Stimulated activated CD4-positive, alpha-beta T cell treated with anti-CD3 and anti-CD28 coated beads, Interleukin-2, amount 100 ng/mL, for 48 hours (primary cell): ENCODE data around the gene RND3.

Experiments used
- DNase-seq, 2 donors: peaks; one replicate each; pipeline ENCODE4 v3.0.0-alpha.2; 2020

The RND3 gene

DNA sequence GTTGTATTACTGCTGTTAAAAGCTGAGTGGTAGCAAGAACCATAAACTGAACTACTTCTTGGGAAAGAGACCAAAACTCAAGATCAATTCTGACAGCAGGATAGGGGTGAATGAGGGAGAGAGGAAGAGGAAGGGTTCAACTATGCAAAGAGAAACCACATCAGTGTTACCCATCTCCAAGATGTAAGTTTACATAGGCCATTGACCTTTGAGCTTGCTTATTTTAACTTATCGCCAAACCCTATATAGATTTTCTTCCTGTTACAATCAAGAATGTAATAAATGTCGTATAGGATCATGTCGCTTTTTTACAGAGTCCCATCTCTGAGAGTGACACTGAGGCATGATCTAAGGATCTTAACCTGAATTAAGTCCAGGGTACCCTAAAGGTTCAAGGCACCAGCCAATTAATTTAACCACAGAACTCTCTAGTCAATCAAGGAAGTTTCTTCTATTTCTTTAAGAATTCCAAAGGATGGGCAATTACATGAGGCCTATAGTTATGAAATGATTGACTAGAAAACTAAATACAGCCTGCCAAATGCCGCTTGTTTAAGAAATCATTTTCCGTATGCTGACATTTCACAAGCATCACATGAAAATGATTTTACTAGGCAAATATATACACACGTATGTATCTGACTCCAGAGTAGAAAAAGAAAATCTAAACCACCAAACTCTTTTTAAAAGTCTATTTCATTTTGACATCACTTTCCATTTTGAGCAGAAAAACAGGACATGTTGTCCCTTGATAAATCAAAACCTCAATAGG is 11.8 kb downstream of the RND3 start:
- no peak for DNase-seq

DNA sequence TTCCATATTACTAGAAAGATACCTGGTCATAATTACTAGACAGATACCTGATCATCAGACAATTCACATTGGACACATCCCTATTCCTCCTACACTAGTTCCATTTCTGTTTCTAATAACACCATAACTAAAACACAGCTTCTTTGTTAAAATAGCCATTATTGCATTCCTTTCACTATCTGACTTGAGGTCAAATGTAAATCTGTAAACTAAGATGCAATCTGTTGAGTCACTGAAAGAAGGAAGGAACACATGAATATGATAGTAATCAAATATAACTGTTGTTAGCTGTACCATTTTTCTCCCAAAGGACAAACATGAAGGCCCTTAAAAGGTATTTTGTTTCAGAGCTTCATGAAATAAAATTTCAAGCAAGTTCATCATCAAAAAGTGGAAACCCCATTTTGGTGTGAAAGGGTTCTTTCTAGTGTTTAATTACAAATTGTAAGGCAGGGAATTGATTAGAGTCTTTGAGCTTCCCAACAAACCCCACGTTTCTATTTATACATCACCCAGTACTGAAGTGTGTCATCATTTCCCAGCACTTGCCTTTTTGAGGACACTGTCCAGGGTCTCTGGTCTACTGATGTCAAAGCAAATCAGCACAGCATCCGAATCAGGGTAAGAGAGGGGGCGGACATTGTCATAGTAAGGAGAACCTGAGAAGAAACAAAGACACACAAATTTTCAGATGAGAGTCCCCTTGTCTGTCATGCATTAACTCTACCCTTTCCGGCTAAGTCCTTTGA is 13.0 kb downstream of the RND3 start:
- no peak for DNase-seq

DNA sequence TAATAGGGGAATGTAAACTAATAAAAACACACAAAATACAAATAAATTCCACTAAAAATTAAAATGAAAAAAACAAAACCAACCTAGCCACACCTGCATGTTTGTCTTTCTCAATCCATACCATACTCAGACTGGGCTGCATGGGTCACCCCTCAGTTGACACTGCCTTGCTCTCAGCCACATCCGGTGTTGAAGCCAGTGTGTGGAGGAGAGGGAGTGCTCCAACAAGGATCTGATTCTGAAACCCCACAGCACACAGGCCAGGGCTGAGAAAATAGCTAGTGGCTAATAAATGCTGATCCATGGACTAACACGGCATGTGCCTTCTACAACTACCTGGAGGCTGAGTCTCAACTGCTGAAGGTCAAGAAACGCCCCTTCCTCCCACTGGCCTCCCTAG is 13.7 kb downstream of the RND3 start:
- DNase-seq = no peak

DNA sequence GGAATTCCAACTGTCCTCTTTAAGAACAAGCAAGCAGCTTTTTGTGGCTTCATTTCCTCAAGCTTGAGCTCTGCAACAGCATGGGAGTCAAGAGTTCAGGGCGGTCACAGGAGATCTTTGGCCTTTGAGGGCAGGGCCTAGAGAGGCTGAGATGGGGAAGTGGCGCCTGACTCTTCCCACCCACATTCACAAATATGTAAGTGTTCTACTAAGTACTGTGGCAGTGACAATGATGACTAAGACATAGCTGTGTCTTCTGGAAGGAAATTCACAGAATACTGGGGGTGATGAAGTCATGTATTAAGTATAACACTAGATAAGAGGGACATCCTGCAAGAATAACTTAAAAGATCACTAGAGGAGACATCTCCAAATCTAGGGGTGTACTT is 15.0 kb downstream of the RND3 start:
- DNase-seq = no peak

DNA sequence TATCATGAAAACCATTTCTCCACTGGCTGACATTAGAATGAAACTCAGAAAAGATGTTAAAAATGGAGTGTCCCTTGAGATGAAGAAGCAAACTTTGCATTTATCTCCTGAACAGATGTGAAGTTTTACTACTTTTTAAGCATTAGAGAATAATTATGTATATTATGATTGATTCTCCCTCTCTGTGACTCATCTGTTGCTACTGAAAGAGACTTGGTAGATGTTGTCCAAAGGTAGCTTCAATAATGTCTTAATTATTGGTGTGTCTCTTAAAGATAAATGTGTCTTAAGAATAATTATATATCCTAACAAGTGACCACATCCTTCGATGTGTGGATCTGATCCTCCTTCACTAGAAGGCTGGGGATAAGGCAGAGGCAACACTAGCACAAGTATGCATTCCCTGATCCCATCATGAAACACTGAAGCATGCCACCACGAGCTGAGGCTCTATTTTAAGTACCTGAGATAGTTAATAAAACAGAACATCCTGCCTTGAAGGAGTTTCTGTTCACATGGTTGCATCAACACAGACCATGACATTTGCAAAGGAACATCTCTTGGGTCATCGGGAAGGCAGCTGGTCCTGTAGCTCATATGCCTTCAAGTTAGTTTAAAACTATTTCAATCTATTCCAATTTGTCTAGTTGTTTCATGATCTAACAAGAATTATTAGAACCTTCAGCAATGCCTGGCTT is 15.5 kb downstream of the RND3 start:
- no peak for DNase-seq

DNA sequence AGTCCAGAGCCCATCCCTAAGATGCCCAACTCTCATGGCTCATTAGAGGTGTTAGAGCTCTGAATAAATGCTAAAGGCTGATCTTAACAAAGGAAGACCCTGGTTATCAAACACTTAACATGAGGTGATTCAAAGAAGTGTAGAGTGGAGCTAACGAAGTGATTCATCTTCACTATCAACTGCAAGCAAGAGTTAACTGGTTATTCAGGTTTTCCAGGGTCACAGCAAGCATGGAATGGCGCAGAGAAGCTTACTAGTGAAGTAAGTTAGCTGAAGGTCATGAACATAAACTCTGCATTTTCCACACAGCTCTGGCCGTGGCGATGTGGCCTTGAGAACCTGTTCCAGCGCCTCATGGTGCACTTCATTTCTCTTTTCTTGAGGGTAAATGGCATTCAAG is 17.0 kb downstream of the RND3 start:
- DNase-seq = no peak

DNA sequence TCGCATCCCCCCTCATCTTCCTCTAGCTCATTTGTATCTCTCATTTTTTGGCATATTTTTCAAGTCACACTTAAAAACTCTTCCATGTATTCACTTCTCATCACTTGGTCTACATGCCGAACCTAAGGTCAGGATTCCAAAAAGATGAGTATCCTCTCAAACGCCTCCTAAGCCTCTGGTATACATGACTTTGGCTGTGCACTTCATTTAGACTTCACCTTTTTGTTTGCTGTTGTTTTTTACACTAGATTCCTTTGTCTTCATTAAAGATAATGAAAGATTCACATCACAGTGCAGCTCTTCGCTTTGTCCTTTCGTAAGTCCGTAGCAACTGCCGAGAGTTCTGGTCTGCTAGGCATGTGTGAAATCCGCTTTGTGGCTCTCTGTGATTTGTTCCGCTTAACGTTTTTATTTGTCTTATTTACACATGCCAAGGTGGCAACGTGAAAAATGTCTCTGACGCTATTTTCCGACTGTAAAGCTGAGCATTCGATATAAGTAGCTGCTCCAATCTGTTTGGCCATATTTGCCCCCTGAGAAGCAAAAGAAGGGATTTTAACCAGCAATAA is 17.7 kb downstream of the RND3 start:
- no peak for DNase-seq

DNA sequence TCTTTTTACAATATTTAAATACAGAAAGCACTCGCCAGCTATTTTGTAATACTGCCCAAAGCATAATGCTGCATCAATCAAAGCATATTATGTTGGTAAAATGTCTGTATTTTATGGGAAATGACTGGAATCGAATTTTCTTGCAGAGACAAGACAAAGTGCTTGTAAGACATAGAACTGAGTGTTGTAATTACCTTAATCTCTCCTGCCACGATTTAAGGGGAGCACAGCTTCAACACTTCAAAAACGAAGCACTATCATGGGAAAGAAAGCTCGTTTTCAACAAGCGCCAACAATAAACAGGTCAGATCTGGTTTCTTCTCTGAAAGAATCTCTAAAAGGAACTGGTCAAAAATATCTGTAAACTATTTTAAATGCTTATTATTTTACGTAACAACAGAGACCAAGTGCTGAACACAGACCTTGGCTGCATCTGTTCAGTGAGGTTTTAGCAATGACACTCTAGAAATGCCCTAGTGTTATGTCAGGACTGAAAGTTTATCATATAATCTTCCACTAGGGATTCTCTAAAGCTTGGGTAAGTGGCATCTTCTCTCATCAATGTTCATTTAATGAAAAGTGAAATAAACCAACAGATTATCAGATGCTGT is 19.0 kb downstream of the RND3 start:
- no peak for DNase-seq

DNA sequence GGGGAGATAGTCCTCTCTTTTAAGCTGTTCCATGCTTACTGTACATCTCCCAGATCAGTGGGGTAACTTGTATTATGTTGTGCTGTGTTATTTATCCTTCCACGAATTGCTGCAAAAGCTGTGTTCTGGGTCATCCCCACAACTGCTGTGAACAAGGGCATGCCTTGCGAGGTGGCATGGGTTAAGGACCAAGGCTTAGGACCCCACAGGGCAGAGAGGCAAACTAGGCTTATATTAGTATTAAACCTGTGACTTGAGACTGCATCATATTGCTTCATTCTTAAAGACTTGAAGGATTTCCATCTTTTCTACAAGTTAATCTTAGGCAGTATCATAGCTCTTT is 19.9 kb downstream of the RND3 start:
- DNase-seq = no peak

DNA sequence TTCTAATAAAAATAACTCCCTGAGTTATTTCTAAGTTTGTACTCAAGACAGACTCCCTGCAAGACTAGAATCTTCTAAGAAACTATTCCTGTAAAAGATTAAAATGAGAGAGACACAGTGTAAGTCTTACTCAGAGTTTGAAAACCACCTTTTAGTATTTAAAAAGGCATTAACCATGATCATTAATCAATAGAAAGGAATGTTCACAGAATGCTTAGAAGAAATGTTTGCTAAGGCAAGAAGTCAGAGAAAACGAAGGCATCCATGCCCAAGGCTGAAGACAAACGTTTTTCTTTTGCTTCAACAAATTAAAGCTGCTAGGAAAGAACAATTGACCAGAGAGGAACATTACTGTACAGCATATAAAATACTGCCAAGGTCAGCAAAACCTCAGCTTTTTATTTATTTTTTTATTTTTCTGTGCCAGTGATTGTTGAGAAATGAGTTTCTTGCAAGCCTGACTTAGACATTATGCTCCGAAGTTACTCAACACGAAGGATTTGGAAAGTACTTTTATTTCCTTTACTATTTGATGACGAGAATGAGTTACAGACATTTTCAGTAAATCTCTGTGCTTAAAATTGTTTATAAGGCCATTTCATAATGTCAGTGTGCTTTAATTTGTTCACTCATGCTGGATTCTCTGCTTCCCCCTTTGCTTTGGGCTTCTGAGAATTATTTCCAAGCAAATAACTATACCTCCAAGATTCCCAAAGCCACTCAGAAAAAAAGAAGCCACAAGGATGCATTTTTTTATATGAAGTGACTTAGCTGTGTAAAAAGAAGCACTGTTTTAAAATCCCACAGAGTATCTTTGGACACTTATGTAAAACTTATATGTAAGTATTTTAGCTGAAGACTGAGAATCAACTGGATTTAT is 20.5 kb downstream of the RND3 start:
- no peak for DNase-seq

DNA sequence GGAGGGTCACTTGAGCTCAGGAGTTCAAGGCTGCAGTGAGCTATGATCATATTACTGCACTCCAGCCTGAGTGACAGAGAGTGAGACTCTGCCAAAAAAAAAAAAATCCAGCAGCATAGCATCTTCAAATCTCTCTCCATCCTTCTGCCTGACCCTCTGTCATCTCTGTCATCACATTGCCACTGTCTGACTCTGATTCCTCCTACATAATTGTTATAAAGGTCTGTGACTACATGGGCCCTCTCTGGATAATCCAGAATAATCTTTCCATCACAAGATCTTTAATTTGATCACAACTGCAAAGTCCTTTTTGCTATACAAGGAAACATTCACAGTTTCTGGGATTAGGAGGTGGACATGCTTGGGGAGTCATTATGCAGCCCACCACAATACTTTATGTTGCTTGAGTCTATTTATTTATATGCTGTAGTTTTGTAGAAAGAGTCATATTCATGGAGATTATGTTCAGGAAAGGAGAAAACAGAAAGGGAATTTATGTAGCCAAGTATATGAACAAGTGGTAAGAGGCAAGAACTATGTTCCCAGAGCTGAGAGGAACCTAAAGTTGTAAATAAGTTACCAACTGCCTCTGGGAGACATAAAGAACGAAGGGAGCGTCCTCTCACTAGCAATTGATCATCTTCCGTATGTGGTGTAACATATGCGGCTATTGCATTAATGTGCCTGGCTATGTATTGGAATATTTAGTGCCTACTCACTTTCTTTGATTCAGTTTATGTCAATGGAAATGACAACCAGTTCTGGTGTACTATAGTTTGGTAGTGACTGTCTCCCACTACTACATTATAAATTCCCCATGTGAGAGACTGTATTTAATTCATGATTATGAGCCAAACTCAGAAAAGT is 21.5 kb downstream of the RND3 start:
- no peak for DNase-seq

DNA sequence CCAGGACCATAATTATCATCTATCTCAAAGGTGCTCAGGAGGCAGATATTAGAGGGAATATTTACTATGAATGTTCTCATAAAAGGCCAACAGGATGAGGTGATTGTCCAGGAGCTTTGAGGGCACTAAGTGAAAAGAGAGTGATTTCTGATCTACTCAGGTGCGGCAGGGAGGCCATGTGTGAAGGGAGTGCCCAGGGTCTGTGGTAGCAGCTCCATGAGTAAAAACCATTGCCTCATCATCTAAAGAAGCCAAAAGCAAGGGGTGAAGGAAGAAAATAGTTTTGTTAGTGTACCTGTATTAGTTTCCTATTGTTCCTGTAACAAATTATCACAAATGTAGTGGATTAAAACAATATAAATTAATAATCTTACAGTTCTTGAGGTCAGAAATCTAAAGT is 22.5 kb downstream of the RND3 start:
- DNase-seq = no peak

DNA sequence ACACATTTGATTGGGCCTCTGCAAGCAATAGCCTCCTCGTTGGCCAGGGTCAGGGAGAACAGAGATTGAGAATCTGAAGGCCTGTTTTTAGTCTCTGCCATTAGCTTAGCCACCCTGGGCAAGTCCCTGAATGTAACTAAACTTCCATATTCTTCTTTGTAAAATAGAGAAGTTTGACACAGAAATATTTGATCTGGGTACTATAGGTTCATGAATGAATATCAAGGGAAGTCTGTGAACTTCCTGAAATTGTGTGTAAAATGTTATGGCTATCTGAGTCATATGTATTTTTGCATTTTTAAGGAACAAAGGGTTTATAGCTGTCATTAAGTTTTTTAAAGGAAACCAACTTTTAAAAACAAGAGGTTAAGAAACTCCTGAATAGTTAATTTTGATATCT is 23.2 kb downstream of the RND3 start:
- DNase-seq = no peak

DNA sequence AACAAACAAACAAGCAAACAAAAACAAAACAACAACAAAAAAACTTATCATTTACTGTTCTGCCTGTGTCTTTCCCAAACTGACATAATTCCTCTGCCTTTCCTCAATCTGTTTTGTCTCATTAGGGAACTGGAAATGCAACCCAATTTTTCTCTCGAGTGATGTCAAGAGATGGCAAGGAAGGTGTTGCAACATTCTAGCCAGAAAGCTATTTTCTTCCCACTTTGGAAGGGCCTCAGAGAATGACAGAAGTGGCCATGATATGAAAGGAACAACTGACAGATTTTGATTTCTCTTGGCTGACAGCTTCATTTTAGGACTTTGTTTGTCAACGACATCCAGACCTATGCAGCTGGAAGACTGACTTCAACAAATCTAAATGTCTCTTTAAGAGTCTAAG is 24.7 kb downstream of the RND3 start:
- DNase-seq = no peak

DNA sequence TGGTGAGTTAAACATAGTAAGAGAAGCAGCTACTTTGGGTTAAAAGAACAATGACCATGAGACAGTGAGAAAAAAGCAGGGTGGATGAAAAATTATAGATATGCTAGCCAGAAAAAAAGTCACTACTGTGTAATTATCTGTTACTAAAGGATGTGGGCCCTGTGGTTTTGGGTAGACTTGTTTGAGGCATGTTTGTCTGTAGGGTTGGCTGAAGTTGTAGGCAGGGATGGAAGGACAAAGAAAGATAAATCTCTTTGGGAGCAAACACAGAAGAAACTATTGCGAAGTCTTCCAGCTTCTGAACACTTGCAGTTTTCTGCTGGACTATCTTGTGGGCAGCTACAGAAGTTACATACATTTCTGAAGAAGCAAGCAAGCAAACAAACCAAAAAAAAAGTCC is 28.2 kb downstream of the RND3 start:
- DNase-seq = no peak

DNA sequence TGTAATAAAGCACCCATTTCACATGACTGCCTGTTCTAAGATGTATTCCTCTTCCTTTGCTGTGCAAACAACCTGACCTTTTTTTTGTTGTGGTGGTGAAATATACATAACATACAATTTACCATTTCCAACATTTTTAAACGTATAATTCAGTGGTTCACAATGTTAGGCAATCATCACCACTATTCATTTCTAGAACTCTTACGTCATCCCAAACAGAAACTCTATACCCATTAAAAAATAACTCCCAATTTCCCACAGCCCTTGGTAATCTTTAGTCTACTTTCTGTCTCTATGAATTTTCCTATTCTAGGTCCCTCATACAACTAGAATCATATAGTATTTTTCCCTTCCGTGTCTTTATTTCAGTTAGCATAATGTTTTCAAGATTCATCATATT is 36.7 kb downstream of the RND3 start:
- DNase-seq = no peak

DNA sequence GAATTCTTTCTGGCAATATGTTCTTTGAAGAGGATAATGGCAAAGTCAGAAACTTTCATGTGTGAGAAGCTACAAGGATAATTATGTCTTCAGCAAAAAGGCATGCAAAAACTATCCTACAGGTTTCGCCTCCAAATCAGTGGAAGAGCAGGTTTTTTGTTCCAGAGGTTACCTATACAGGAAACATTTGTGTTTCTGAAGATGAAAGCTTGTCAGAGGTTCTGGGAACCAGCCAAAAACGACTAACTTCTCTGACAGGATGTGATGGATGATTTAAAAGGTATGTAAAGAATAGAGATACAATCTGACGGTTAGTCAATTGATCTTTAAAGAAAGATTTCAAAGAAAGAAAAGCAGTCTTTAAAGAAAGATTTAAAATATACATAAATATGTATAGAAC is 37.6 kb downstream of the RND3 start:
- no peak for DNase-seq

DNA sequence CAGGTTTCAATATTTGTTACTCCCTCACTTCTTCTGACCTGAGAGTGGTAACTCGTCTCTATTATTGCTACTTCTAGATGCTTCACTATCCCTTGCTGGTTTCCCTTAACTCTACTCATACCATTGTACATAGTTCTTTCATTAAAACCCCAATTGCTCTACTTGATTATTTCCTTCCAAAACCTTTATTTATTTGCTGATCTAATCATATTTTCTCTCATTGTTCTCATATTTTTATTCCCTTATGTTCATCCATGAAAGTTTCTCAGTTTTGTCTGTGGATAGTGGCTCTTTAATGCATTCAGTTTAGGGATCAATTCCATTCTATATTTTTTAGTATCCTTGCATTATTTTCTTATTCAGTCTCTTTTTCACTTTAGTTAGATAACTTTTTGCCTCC is 42.1 kb downstream of the RND3 start:
- no peak for DNase-seq

DNA sequence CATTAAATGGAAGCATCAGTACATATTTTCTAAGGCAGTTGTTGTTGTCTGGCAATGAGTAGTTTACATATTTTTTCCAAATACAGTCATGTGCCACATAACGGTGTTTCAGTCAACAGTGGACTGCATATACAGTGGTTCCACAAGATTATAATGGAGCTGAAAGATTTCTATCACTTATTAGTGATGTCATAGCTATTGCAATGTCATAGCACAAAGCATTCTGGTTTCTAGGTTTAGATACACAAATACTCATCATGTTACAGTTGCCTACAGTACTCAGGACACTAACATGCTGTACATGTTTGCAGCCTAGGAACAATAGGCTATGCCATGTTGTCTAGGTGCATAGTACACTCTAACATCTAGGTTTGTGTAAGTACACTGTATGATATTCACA is 45.0 kb downstream of the RND3 start:
- no peak for DNase-seq

DNA sequence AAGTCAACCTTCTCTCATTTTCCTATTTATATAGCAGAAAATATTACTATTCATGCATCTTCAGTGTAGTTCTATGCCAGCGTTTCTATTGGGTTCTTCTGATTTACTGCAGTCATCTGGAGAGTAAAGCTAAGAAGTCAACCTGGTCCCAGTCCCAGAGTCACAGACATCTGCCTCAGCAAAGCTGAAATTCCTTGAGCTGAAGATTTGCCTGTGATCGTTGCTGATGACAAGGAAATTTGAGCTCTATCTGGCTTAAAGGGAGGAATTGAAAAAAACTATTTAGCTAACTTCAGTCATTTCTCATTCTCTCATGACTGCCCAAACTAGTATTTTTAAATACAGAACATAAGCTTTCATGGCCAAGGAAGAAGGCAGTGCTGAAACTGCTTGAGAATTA is 45.7 kb downstream of the RND3 start:
- DNase-seq = no peak

DNA sequence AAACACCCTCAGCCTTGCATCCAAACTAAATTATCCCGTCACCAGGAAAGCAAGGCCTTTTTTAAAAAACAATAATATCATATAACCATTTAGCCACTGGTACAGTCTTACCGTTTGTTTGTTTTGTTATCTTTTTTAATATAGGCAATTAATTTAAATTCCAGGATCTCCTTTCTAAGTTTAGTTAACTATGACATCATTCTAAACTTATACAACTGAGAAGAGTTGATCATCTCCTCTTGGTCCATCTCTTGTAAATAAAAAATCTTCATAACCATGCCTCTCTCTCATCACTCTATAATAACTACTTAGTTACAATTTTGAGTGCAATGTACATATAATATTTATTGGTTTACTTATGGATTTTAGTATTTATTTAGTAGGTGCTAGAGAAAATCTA is 46.2 kb downstream of the RND3 start:
- DNase-seq = no peak
